Activated naive CD4-positive, alpha-beta T cell (primary cell): ENCODE results near the gene RGP1.

Source experiments
- DNase-seq, 4 experiments: peaks; one replicate each; lab custom pipeline; 2025; lab: John Stamatoyannopoulos, UW

RGP1 gene

DNA sequence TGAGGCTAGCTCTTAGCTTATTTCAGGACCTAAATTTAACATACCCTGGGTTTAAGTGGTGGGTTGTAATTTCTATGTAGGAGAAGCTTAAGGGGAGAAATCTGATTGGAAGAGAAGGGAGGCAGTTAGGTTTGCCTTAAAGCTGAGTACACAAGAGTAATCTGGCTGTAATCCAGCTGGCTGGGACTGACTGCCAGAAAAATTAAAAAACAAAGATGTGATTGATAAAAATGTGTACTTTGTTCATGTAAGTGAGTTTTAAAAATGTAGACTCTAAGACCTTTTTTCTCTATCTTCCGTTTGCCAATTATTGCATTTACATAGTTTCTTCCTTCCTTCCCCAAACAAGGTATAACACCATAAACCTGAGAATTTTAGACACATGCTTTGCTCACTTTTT lies 22.4 kb downstream of the RGP1 start:
- no peak for DNase-seq

DNA sequence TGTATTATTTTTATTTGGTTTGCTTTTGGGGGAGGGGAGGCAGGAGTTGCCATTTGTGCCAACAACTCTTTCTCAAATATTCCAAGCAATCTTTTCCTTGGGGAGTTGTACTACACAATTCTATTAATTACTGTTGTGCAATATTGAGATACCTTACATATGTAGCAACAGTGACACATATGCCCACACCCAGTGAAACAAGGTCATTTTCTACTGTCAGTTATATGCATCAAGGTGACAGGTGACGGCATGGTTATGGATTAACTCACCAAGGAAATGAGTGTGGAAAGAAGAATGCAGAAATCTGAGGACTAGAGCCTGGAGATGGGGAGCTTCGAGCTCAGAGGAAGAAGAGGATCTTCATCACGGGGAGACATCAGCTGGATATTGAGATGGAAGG lies 22.9 kb downstream of the RGP1 start:
- DNase-seq, result no peak

DNA sequence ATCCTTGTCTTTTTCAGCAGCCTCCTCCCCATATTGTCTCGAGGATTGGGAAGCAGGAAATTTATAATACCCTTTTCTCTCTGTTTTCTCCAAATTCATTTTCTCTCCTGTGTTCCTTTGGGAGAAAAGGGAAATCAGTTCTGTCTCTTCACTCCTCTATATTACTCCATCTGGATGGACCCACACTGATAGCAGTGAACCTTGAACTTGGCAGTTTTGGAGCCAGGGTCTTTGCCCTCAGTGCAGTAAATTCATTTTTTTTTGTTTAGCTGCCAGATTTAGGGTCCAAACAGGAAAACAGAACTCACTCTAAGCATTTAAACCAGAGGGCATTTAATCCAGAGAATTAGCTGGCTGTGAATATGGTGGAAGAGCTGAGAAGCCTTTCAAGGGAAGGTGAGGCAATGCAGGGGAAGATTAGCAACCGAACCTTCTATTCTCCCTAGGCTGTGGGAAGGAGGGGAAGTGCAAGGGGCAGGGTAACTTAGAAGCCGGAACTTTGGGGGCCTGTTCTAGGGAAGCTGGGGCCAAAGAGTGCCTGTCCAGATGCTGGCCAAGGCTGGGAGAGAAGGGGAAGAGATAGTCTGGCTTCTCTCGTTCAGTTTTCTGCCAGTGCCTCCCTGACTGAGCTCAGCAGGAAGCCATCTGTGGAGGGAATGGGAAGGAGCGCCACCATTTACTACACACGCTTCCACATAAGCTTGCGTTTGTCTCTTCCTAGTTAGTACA lies 26.0 kb downstream of the RGP1 start:
- DNase-seq, result no peak

DNA sequence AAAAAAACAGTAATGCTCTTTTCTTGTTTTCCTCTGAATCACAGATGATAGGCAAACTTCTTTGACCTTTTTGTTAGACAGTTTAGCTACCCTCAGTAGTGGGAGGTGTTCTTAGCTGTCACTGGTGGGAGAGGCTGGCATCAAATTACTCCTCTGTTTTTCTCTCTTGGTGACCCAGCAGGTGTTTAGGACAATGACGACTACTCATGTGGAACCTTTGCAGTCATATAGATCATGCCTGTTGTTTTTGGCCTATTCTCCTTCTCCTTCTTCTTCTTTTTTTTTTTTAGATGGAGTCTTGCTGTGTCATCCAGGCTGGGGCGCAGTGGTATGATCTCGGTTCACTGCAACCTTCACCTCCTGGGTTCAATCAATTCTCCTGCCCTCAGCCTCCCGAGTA lies 26.9 kb downstream of the RGP1 start:
- no peak for DNase-seq

DNA sequence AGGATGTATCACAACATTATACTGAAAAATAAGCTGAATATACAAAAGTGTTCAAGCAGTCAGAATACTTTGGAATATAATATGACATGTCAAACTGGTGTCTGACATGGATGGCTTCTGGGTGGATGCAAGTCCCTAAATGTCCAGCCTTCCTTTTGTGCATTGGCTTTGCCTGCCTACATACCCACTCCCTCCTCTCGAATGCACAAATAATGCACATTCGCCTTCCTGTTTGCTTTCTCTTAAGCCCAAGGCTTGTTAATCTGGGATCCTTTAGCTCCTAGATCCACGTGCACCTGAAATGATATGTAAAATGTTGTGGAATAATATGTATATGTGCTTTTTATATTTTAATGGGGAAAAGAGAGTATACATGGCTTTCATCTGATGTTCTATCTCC lies 29.4 kb downstream of the RGP1 start:
- no peak for DNase-seq

DNA sequence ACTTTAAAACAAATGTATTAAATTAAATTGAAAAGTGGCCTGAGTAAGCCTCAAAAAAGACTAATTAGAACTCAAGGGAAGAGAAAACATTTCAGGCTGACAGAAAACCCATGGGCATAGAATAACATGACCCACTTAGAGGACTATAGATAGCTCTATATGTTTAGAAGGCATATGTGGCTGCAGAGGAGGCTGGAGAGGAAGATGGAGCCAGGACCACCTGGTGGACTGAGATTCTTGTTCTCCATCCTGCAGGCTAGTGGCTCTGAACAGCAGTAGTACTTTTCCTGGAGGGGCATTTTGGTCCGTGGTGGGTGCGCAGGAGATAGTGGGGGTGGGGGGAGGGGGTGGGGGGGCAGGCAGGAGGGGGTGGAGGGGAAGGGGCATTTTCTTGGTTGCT lies 32.0 kb downstream of the RGP1 start:
- DNase-seq, result no peak

DNA sequence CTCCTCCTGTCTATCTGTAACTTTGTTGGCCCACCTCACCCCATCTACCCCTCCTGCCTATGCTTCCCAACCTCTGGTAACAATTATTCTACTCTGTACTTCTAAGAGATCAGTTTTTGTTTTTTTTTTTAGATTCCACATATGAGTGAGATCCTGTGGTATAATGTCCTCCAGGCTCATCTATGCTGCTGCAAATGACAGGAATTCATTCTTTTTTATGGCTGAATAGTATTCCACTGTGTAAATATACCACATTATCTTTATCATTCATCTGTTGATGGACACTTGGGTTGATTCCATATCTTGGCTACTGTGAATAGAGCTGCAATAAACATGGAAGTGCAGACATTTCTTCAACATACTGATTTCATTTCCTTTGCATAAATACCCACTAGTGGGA lies 34.3 kb downstream of the RGP1 start:
- no peak for DNase-seq

DNA sequence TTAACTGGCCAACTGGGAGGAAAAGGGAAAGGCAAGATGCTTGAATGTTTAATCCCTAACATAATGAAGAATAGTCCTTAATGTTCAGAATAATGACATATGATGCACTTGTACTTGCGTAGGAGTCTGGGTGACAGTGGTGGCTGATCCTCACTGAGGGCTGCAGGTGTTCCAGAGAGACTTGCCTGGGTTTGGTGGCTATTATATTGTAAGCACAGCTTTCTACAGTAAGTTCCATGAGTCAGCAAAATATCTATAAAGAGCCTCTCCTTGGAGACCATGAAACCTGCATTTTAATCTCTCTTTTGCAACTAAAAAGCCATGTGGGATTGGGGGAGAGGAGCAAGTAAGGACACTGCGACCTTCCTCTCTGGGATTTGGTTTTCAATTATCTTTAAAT lies 40.5 kb downstream of the RGP1 start:
- no peak for DNase-seq

DNA sequence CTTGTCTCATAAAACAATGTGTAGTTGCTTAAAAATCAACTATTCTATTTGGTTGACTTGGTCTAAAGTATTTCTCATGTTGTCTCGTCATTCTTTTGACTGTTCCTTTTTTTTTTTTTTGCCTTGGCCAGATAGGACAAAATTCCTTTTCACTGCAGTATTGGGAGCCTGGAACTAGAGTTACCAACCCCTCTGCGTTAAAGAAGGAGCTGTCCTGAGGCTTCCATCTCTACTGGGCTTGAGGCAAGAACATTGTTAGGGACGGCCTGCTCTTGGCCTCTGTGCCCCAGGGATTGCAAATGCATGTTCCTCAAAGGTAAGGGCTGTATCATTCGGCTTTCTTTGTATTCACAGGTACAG lies 40.9 kb downstream of the RGP1 start:
- DNase-seq, result no peak

DNA sequence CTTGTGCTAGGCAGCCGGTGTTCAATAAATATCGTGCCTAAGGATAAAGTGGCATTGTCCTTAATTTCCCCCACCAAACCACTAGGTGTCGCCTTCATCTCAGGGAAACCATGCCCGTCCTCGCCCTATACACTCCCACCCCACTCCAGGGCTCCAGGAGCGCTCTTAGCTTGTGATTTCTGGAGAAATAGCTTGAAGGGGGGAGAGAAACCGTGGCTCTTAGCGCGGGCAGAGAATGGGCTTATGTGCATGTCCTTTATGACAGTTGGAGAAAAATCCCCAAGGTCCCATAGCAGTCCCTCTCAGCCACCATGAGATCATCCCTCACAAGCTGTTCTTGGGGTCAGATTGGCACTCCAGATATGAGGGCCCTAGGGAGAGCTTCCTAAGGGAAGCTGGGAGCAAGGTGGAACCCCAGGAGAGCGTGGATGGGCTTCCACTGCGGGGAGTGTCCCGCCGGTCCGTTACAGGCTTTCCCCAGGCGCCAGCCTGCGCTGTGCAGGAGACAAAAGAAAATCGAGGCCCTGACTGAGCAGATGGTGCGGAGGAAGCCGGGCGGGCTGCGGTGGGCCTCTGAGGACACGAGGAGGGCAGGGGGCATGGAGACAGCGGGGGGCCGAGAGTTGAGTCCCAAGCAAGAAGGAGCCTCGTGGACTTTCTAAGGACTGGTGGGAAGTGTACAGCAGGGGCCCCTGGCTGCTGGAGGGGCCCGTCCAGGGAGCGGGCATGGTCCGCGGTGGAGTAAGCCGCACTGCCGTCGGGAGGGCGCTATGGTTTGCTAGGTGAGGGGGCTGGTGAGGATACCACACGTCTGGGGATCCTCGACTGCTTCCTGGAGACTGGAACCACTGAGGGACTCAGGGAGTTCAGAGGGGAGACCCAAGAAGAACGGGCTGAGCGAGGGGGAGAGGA lies 41.6 kb downstream of the RGP1 start:
- peak in 2 of 4 experiments; percentile 8 to 23 for DNase-seq

DNA sequence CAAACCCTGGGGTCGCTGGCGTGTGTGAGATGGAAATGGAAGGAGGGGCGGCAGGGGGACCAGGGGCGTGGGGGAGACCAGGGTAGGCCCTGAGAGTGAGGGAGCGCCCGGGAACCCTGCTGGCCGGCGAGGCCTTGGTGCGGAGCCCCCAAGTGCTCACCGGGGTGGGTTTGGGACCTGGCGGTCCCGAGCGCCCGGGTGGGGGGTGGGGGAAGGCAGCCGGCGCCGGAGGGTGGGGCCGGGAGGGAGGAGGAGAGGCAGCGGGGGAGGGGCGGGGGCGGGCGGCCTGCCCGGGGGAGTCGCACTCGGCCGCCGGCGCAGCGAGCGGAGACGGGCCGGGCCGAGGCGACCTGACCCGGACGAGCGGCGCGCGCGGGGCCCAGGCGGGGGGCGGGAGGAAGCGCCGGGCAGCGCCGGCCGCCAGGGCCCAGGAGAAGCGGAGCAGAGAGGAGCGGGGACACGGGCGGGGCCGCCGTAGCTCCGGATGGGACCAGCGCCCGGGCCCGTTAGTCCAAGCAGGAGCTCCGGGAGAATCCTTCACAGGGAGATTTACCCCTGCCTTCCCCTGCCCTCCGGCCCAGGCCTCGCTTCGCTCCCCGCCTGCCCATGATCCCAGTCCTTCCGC lies 42.3 kb downstream of the RGP1 start, which contains the start of gene NPR2:
Gene NPR2 (plus strand): TSS at position 295 of the 625 bp plus-strand sequence. CDS start 818 bp downstream, outside the sequence.
- DNase-seq, result no peak

DNA sequence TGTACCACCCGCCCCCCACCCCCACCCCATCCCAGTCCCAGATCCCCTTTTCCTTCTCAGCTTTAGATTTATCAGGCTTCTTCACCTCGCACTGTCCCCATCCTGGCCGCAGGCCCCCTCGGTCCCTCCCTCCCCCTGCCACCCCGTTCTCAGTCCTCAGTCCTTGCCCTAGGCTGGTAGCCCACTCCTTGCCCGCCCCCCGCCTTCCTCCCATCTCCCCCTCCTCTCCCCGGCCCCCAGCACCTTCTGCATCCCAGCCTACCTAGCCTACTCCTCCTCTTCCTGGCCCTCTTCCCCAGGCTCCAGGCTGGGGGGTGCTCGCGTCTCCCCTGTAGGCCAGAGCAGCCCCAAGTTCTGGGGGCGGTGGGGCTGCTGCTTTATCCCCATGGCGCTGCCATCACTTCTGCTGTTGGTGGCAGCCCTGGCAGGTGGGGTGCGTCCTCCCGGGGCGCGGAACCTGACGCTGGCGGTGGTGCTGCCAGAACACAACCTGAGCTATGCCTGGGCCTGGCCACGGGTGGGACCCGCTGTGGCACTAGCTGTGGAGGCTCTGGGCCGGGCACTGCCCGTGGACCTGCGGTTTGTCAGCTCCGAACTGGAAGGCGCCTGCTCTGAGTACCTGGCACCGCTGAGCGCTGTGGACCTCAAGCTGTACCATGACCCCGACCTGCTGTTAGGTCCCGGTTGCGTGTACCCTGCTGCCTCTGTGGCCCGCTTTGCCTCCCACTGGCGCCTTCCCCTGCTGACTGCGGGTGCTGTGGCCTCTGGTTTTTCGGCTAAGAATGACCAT lies 43.1 kb downstream of the RGP1 start:
- DNase-seq, result no peak

DNA sequence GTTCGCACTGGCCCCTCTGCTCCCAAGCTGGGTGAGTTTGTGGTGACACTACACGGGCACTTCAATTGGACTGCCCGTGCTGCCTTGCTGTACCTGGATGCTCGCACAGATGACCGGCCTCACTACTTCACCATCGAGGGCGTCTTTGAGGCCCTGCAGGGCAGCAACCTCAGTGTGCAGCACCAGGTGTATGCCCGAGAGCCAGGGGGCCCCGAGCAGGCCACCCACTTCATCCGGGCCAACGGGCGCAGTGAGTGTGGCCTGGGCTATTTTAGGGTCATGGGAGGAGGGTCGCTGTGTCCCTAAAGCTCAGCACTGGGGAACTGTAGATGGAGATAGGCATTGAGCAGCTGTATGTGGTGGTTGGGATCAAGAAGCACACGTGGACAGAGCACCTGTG lies 43.7 kb downstream of the RGP1 start:
- DNase-seq, result no peak

DNA sequence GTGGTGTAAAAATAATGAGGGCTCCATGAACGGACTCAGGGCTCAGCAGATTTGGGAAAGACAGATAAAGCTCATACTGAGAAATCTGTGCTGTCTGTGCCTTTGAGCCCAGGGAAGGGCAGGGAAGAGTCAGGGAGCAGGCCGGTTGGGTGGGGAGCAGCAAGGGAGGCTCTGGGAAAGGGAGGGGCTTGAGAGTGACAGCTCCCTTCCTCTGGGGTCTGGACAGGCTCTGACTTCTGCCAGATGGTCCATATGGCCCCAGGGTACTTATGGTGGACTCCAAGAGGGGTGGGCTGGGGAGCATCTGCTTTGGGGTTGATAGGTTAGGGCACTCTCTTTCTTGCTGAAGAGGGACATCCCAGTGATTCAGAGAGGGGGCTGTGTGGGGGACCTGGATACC lies 44.4 kb downstream of the RGP1 start:
- no peak for DNase-seq

DNA sequence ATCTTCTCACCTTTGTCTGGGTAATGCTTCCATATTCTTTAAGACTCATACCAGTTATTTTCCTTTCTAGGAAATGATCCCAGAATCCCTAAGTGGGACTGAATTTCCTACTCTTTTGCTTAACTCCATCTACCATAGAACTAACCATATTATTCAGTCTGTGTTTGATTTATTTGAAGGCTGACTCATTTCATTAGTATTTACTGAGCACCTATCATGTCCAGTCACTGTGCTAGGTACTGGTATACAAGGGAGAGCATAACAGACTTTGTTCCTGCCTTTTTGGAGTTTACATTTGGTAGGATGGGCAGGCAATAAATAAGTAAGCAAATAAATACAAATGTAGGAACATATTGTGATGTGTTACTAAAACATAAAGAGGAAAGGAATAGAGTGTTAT lies 46.6 kb downstream of the RGP1 start:
- DNase-seq, result no peak

DNA sequence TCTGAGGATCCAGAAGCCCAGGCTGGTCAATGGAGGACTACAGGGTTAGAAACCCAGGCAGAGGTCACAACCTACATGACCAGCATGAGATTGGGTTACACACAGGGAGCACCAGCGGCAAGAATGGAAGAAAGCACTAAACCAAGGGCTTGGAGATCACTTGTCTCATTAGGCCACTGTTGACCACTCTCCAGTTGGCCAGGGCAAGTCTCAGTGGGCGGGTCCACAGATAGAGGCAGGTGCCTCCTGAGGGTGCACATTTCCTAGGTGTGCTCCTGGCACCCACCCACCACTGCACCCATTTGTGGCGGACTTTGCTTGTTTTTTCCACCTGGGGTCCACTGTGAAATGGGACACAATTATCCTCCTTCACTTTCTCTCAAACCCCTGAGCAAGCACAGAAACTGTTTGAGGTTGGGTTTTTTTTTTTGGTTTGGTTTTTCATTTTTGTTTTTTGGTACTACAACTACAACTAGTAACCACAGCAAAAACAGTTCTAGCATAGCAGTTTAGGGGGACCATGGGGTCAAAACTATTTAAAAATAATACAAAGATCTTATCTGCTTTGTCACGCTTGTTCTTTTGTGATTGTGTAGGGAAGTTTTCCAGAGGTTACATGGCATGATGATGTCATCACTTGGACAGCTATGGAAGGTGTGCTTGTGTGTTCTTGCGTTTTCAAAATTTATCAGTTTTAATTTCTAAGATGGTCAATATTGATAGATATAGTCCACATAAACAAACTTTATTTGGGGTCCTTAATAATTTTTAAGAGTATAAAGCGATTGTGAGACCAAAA lies 48.4 kb downstream of the RGP1 start:
- DNase-seq, result no peak

DNA sequence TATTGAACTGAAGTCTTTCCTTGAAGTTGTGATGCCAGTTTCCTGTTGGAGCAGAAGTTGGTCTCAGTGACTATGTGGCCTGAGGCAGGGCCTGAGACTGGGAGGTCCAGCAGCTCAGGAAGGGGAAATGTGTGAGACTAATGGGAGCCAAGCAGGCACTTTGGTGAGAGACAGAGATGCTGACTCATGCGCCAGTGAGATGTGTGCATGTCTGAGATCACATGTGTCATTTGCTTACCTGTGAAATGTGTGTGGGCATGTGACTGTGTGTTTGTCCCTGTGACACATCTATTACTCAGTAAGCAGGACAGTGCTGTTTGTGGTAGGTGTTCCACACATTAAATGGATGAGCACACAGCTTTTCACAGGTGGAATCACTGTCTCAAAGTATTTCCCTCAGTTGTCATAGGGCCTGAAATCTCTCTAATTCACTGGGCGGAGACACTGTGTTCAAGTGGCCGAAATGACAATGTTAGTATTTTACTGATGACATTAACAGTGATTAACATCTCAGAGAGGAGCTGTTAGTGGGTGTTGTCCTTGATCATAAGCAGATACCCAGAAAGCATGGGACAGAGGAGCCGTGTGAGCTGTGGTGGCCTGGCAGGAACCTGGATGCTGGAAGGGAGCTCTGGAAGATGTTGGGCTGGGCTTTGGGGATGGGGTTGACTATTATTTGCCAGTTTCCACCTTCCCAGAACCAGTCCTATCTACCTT lies 49.7 kb downstream of the RGP1 start:
- no peak for DNase-seq

DNA sequence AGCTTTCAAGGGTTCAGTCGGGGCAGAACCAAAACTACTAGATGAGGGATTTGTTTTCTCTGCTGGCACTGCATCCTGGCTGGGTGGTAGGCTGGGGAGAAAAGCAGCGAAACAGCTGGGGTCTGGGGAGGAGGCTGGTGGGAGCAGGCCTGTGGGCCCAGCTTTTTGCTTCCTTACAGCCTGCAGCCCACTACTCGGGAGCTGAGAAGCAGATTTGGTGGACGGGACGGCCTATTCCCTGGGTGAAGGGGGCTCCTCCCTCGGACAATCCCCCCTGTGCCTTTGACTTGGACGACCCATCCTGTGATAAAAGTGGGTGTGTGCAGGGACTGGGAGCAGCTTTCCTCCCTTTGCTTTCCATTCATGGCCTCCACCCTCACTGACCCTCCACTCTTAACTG lies 51.4 kb downstream of the RGP1 start:
- no peak for DNase-seq

DNA sequence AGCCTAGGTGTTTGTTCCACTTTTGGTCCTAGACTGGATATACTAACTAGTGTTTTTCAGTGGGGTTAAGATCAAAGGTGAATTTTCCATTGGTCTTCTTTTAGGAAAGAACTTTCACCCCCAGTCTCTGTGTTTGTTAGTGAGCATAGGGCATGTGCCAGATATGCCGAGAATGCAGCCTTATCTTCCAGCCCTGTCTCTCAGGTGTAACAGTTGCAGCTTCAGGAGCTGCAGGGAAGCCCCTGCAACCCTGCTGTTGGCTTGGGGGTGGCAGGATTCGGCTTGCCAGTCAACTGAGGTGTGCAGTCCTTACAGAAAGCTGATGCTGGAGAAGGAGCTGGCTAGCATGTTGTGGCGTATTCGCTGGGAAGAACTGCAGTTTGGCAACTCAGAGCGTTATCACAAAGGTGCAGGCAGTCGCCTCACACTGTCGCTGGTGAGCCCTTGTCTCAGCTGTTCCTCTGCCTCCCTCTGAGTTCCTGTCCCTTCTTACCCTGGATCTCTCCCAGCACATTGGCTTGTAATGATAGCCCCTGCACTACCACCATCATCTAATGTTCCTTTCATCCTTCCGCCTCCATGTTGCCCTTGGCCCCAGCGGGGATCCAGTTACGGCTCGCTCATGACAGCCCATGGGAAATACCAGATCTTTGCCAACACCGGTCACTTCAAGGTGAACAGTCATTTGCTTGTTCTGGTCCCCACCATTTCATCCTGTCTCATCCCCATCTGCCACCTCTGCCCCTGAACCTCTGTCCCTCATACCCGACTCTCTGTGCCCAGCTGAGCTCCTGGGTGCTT lies 52.4 kb downstream of the RGP1 start:
- DNase-seq, result no peak

DNA sequence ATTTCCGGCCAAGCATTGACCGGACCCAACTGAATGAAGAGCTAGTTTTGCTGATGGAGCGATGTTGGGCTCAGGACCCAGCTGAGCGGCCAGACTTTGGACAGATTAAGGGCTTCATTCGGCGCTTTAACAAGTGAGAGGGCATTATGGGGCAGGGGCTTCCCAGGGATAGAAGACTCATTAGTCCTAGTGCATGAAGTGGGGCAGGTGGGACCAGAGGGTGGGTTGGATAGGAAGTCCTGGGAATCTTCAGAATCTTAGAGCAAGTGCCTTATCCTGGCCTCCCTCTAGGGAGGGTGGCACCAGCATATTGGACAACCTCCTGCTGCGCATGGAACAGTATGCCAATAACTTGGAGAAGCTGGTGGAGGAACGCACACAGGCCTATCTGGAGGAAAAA lies 57.0 kb downstream of the RGP1 start:
- DNase-seq, result no peak
